IMR-90 (cell line): ENCODE data around the gene ZAP70. TPM values are rescaled to one million over a fixed set of nuclear protein-coding genes. Genes with fewer than 3 reads are reported as not detected.

ENCODE experiments used
- ATAC-seq: fragments of 200-7000 bp; cut with Tn5 transposase; 2 replicates; pipeline ENCODE4 v1.9.1; 2020; ENCODE audit warnings: low read depth, mild to moderate bottlenecking, moderate library complexity
- BruUV-seq: library from RNA; stranded (reverse); fragments of 400-500 nt; replicated peaks from 2 replicates; lab custom pipeline; 2021; lab: Mats Ljungman, UMichigan
- CTCF ChIA-PET: fragments of 300-600 bp; formaldehyde crosslinking; extraction: SDS; loops from one replicate; lab custom pipeline; 2021; ENCODE audit warnings: antibody characterized with exemption; lab: Yijun Ruan, JAX
- POLR2A ChIA-PET: fragments of 300-600 bp; sonication (Branson Sonifier 250); formaldehyde crosslinking; loops from one replicate; lab custom pipeline; 2022; ENCODE audit warnings: antibody characterized with exemption; ENCODE audit not compliant: unreplicated experiment; lab: Charles Lee
- DNase-seq: peaks from one replicate; pipeline ENCODE4 v3.0.0; 2013
- H2AFZ ChIP-seq: replicated peaks from 2 replicates; pipeline ENCODE3; 2013; ENCODE audit warnings: low read length, mild to moderate bottlenecking; ENCODE audit not compliant: poor library complexity
- H2AK5ac ChIP-seq: 2 replicates; pipeline ENCODE4 v1.6.1; 2013; ENCODE audit warnings: low read depth, low read length, inconsistent platforms
- H2AK9ac ChIP-seq: replicated peaks from 2 replicates; pipeline ENCODE3; 2013; ENCODE audit warnings: mild to moderate bottlenecking, low read depth, low read length, moderate library complexity; ENCODE audit not compliant: poor library complexity
- H2BK120ac ChIP-seq: 2 replicates; pipeline ENCODE4 v1.6.1; 2013; ENCODE audit warnings: low read depth, low read length, inconsistent platforms
- H2BK15ac ChIP-seq: 3 replicates; pipeline ENCODE4 v1.6.1; 2013; ENCODE audit warnings: low read depth, low read length, inconsistent platforms
- H2BK20ac ChIP-seq: 2 replicates; pipeline ENCODE4 v1.6.1; 2013; ENCODE audit warnings: low read depth, mild to moderate bottlenecking, inconsistent platforms, low read length, moderate library complexity
- H2BK5ac ChIP-seq: 2 replicates; pipeline ENCODE4 v1.6.1; 2013; ENCODE audit warnings: mild to moderate bottlenecking, low read depth, low read length, inconsistent platforms; ENCODE audit not compliant: poor library complexity, severe bottlenecking
- H3K14ac ChIP-seq: replicated peaks from 2 replicates; pipeline ENCODE4 v1.6.1; 2013; ENCODE audit warnings: low read depth, low read length, inconsistent platforms
- H3K18ac ChIP-seq: 2 replicates; pipeline ENCODE4 v1.6.1; 2013; ENCODE audit warnings: low read depth, low read length, control low read depth
- H3K23ac ChIP-seq: 2 replicates; pipeline ENCODE4 v1.6.1; 2013; ENCODE audit warnings: low read depth, low read length, inconsistent platforms
- H3K27ac ChIP-seq: 2 replicates; pipeline ENCODE4 v1.5.1; 2013; ENCODE audit warnings: mild to moderate bottlenecking, control low read depth, low read length; ENCODE audit not compliant: insufficient read depth
- H3K27me3 ChIP-seq: 2 replicates; pipeline ENCODE4 v1.6.1; 2013; ENCODE audit warnings: low read length; ENCODE audit not compliant: control insufficient read depth, insufficient read depth
- H3K36me3 ChIP-seq: 2 replicates; pipeline ENCODE4 v1.6.1; 2013; ENCODE audit warnings: low read length, mixed read lengths; ENCODE audit not compliant: control insufficient read depth, insufficient read depth
- H3K4ac ChIP-seq: 2 replicates; pipeline ENCODE4 v1.6.1; 2013; ENCODE audit warnings: low read depth, low read length, inconsistent platforms
- H3K4me1 ChIP-seq: 2 replicates; pipeline ENCODE4 v1.6.1; 2013; ENCODE audit warnings: low read length, mixed read lengths; ENCODE audit not compliant: control insufficient read depth, insufficient read depth
- H3K4me2 ChIP-seq: 2 replicates; pipeline ENCODE4 v1.6.1; 2013; ENCODE audit warnings: low read depth, mild to moderate bottlenecking, control low read depth, low read length, moderate library complexity
- H3K4me3 ChIP-seq: 2 replicates; pipeline ENCODE4 v1.5.1; 2013; ENCODE audit warnings: low read depth, mild to moderate bottlenecking, control low read depth, low read length, moderate library complexity; ENCODE audit not compliant: insufficient read depth
- H3K56ac ChIP-seq: 2 replicates; pipeline ENCODE4 v1.6.1; 2013; ENCODE audit warnings: low read length, inconsistent platforms; ENCODE audit not compliant: insufficient read depth; ENCODE audit errors: extremely low read depth
- H3K79me1 ChIP-seq, 2 experiments: 2 replicates each; pipeline ENCODE4 v1.6.1; 2013; ENCODE audit warnings: low read length in 2 of 2, inconsistent platforms in 1 of 2, low read depth in 1 of 2
- H3K9ac ChIP-seq: 2 replicates; pipeline ENCODE4 v1.6.1; 2013; ENCODE audit warnings: low read depth, low read length, control low read depth
- H3K9me1 ChIP-seq: 2 replicates; pipeline ENCODE4 v1.6.1; 2013; ENCODE audit warnings: low read length, inconsistent platforms; ENCODE audit not compliant: insufficient read depth
- H3K9me3 ChIP-seq: 2 replicates; pipeline ENCODE4 v1.6.1; 2013; ENCODE audit warnings: low read length; ENCODE audit not compliant: control insufficient read depth, insufficient read depth
- H4K20me1 ChIP-seq: 2 replicates; pipeline ENCODE4 v1.6.1; 2013; ENCODE audit warnings: low read length, inconsistent platforms; ENCODE audit not compliant: insufficient read depth
- H4K5ac ChIP-seq: 2 replicates; pipeline ENCODE4 v1.6.1; 2013; ENCODE audit warnings: mild to moderate bottlenecking, low read depth, low read length, control low read depth
- H4K8ac ChIP-seq, 2 experiments: 2 replicates each; pipeline ENCODE4 v1.6.1; 2013; ENCODE audit warnings: low read depth in 2 of 2, low read length in 2 of 2, control low read depth in 1 of 2, inconsistent platforms in 1 of 2
- H4K91ac ChIP-seq: 2 replicates; pipeline ENCODE4 v1.6.1; 2013; ENCODE audit warnings: low read depth, low read length, inconsistent platforms; ENCODE audit not compliant: insufficient read depth
- BHLHE40 ChIP-seq: fragments of 150-350 bp; IDR thresholded peaks from 2 replicates; pipeline ENCODE4 v1.6.1; 2016; ENCODE audit warnings: mild to moderate bottlenecking, low read depth, low read length
- CEBPB ChIP-seq: IDR thresholded peaks from 2 replicates; pipeline ENCODE4 v1.6.1; 2012; ENCODE audit warnings: low read depth, low read length, improper control_type of control experiment
- CHD1 ChIP-seq: IDR thresholded peaks from 2 replicates; pipeline ENCODE4 v1.6.1; 2012; ENCODE audit warnings: low read depth, low read length, improper control_type of control experiment
- ELK1 ChIP-seq: fragments of 150-350 bp; IDR thresholded peaks from 2 replicates; pipeline ENCODE4 v1.6.1; 2016; ENCODE audit warnings: low read depth, mild to moderate bottlenecking, low read length, moderate library complexity, borderline replicate concordance
- FOS ChIP-seq: fragments of 150-350 bp; IDR thresholded peaks from 2 replicates; pipeline ENCODE4 v1.6.1; 2016; ENCODE audit warnings: low read depth, low read length
- MAFK ChIP-seq: IDR thresholded peaks from 2 replicates; pipeline ENCODE4 v1.6.1; 2012; ENCODE audit warnings: low read depth, low read length, improper control_type of control experiment
- MAZ ChIP-seq: IDR thresholded peaks from 2 replicates; pipeline ENCODE4 v1.6.1; 2012; ENCODE audit warnings: low read depth, mild to moderate bottlenecking, low read length, improper control_type of control experiment, moderate library complexity, borderline replicate concordance
- MXI1 ChIP-seq: IDR thresholded peaks from 2 replicates; pipeline ENCODE4 v1.6.1; 2012; ENCODE audit warnings: low read depth, mild to moderate bottlenecking, low read length, moderate library complexity, borderline replicate concordance
- NFE2L2 ChIP-seq: fragments of 150-350 bp; IDR thresholded peaks from 2 replicates; pipeline ENCODE4 v1.6.1; 2016; ENCODE audit warnings: low read depth, mild to moderate bottlenecking, low read length
- POLR2A ChIP-seq: IDR thresholded peaks from 2 replicates; pipeline ENCODE4 v1.6.1; 2012; ENCODE audit warnings: mild to moderate bottlenecking, low read depth, low read length
- RAD21 ChIP-seq: IDR thresholded peaks from 2 replicates; pipeline ENCODE4 v1.6.1; 2012; ENCODE audit warnings: low read length, improper control_type of control experiment
- RCOR1 ChIP-seq: IDR thresholded peaks from 2 replicates; pipeline ENCODE4 v1.6.1; 2012; ENCODE audit warnings: mild to moderate bottlenecking, low read length, improper control_type of control experiment; ENCODE audit not compliant: insufficient replicate concordance
- RFX5 ChIP-seq: IDR thresholded peaks from 2 replicates; pipeline ENCODE4 v1.8.0; 2012; ENCODE audit warnings: low read depth, mild to moderate bottlenecking, low read length, moderate library complexity
- SMC3 ChIP-seq: fragments of 150-350 bp; IDR thresholded peaks from 2 replicates; pipeline ENCODE4 v1.6.1; 2016; ENCODE audit warnings: low read depth, mild to moderate bottlenecking, antibody characterized with exemption, low read length, moderate library complexity
- USF2 ChIP-seq: fragments of 150-350 bp; IDR thresholded peaks from 2 replicates; pipeline ENCODE4 v1.6.1; 2017; ENCODE audit warnings: mild to moderate bottlenecking, antibody characterized with exemption, low read length, low read depth
- WGBS, 2 experiments: methylation state at CpG; one replicate each; pipeline versions ENCODE4 v1.1.5 to v1.1.7; 2013; ENCODE audit warnings: missing lambda C conversion rate in 2 of 2; ENCODE audit not compliant: insufficient read length in 1 of 2; ENCODE audit errors: extremely low coverage in 2 of 2; 5-methylcytosine and 5-hydroxymethylcytosine counted together
- dilution Hi-C: fragments of 300-500 bp; cut with HindIII; formaldehyde crosslinking; loops from one replicate; pipeline ENCODE4 v1.14.3; 2018; ENCODE audit warnings: low sequenced_read_pairs; ENCODE audit not compliant: unreplicated experiment
- in situ Hi-C: fragments of 300-500 bp; cut with MboI; formaldehyde crosslinking; loops from 3 replicates; pipeline ENCODE4 v1.14.3; 2019; ENCODE audit warnings: low sequenced_read_pairs, inconsistent platforms, mixed read lengths
- intact Hi-C: fragments of 100-400 bp; cut with micrococcal nuclease; formaldehyde crosslinking; loops from 2 replicates; pipeline ENCODE4 v1.10.0; 2022
- polyA plus RNA-seq, 3 experiments: library from polyadenylated mRNA; depleted of rRNA; stranded (reverse); fragments of >200 nt; gene quantifications; 2 replicates each; pipeline ENCODE4 v1.2.3, GENCODE V29; 2012; ENCODE audit warnings: low replicate concordance in 1 of 3
- total RNA-seq: library from RNA; depleted of rRNA; stranded (reverse); fragments of >200 nt; gene quantifications from 2 replicates; pipeline ENCODE4 v1.2.3, GENCODE V29; 2012
- TF ChIP-seq, protein P1 (sequence below): conservative IDR thresholded peaks from 2 replicates; pipeline ENCODE4 v1.5.1; 2012; ENCODE audit warnings: mild to moderate bottlenecking, low read depth, low read length, improper control_type of control experiment

Gene ZAP70
- total and polyA plus RNA-seq, 2 of the 4 experiments (the other 2 are of a cell fraction), result under 0.01 to 0.09 TPM

- H3K27me3 ChIP-seq, result peaks cover 23% of the 10 kb centered on the region
- ATAC-seq (no peak), DNase-seq (no peak)
- ChIA-PET POLR2A (no interaction called here), CTCF (interaction anchor here (0.7 kb wide), 1 partner anchor 11 kb away, joined by 3 read pairs; no protein-coding TSS in a partner anchor)
- no peak overlapping the region for H2BK120ac ChIP-seq
- no peak overlapping the region for H3K14ac ChIP-seq
- H3K27ac ChIP-seq, result no peak overlapping the region
- H3K4me1 ChIP-seq, result no peaks in the 10 kb centered on the region
- H3K9me3 ChIP-seq, result no peaks in the 10 kb centered on the region
- H2BK20ac ChIP-seq, result no peak overlapping the region
- no peak overlapping the region for H3K18ac ChIP-seq
- H3K4me3 ChIP-seq, result no peak overlapping the region
- H3K56ac ChIP-seq, result no peak overlapping the region
- H3K4ac ChIP-seq, result no peak overlapping the region
- dilution Hi-C loops, result no loop called here
- no peak overlapping the region for H3K4me2 ChIP-seq
- in situ Hi-C loops, result no loop called here
- TF ChIP-seq FOS (no peak), RFX5 (no peak), BHLHE40 (no peak), RCOR1 (no peak), USF2 (no peak), CHD1 (no peak), RAD21 (no peak), MAZ (no peak), SMC3 (no peak), NFE2L2 (no peak), MXI1 (no peak), CEBPB (no peak), POLR2A (no peak), MAFK (no peak), ELK1 (no peak)
- TF ChIP-seq, protein P1, sequence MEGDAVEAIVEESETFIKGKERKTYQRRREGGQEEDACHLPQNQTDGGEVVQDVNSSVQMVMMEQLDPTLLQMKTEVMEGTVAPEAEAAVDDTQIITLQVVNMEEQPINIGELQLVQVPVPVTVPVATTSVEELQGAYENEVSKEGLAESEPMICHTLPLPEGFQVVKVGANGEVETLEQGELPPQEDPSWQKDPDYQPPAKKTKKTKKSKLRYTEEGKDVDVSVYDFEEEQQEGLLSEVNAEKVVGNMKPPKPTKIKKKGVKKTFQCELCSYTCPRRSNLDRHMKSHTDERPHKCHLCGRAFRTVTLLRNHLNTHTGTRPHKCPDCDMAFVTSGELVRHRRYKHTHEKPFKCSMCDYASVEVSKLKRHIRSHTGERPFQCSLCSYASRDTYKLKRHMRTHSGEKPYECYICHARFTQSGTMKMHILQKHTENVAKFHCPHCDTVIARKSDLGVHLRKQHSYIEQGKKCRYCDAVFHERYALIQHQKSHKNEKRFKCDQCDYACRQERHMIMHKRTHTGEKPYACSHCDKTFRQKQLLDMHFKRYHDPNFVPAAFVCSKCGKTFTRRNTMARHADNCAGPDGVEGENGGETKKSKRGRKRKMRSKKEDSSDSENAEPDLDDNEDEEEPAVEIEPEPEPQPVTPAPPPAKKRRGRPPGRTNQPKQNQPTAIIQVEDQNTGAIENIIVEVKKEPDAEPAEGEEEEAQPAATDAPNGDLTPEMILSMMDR, result no peak
- H3K9me1 ChIP-seq, result no peaks in the 10 kb centered on the region
- no peak overlapping the region for H4K8ac ChIP-seq
- no peak overlapping the region for H3K9ac ChIP-seq
- H4K20me1 ChIP-seq, result no peaks in the 10 kb centered on the region; the same call in 1 of the 2 replicates
- no peak overlapping the region for H2AK9ac ChIP-seq
- H4K5ac ChIP-seq, result no peak overlapping the region
- intact Hi-C loops, result no loop called here
- no peaks in the 10 kb centered on the region for H3K36me3 ChIP-seq
- BruUV-seq, result no TSS peak
- WGBS, 2 experiments, result no CpG with 5 or more reads among the region's 6 CpGs
- no peak overlapping the region for H2BK5ac ChIP-seq
- no peak overlapping the region for H2AK5ac ChIP-seq
- H3K79me1 ChIP-seq, result no peaks in the 10 kb centered on the region
- H3K23ac ChIP-seq, result no peak overlapping the region
- H2BK15ac ChIP-seq, result no peak overlapping the region
- H4K91ac ChIP-seq, result no peak overlapping the region
- no peak overlapping the region for H2AFZ ChIP-seq
These were observed 2.0 kb upstream of the ZAP70 start for GRCh38 chr2:97711394-97711711.
